Smooth muscle cell (in vitro differentiated cells): ENCODE measurements around the gene TMEM164. TPM values are rescaled to one million over a fixed set of nuclear protein-coding genes. Genes with fewer than 3 reads are reported as not detected.
"Not testable (repeated sequence)": the region's sequence is repeated elsewhere in the genome, so short reads cannot be mapped to it uniquely, and the experiment has no call there.

Experiments
- DNase-seq: peaks from one replicate; lab custom pipeline; 2025; ENCODE audit not compliant: unreplicated experiment; lab: John Stamatoyannopoulos, UW
- H2AFZ ChIP-seq: fragments of 200-600 bp; sonication (generic); 2 replicates; pipeline ENCODE4 v1.6.0; 2016; ENCODE audit warnings: antibody characterized with exemption, low read depth, mild to moderate bottlenecking
- H3F3A ChIP-seq: fragments of 200-600 bp; sonication (generic); 2 replicates; pipeline ENCODE4 v1.6.0; 2017; ENCODE audit warnings: antibody characterized with exemption, low read depth
- H3K27ac ChIP-seq: fragments of 200-600 bp; sonication (generic); 2 replicates; pipeline ENCODE4 v1.5.1; 2016; ENCODE audit warnings: low read depth, mild to moderate bottlenecking
- H3K27me3 ChIP-seq: fragments of 200-600 bp; sonication (generic); 2 replicates; pipeline ENCODE4 v1.6.1; 2016; ENCODE audit warnings: low read depth, mild to moderate bottlenecking
- H3K36me3 ChIP-seq: fragments of 200-600 bp; sonication (generic); 2 replicates; pipeline ENCODE4 v1.5.1; 2016; ENCODE audit warnings: low read depth
- H3K4me1 ChIP-seq: fragments of 200-600 bp; sonication (generic); 2 replicates; pipeline ENCODE4 v1.5.1; 2016; ENCODE audit warnings: low read depth
- H3K4me2 ChIP-seq: fragments of 200-600 bp; sonication (generic); 2 replicates; pipeline ENCODE4 v1.6.0; 2016; ENCODE audit warnings: mild to moderate bottlenecking
- H3K4me3 ChIP-seq: fragments of 200-600 bp; sonication (generic); 2 replicates; pipeline ENCODE4 v1.5.1; 2016; ENCODE audit warnings: mild to moderate bottlenecking
- H3K79me2 ChIP-seq: fragments of 200-600 bp; sonication (generic); 2 replicates; pipeline ENCODE4 v1.6.0; 2016; ENCODE audit warnings: low read depth, mild to moderate bottlenecking
- H3K9ac ChIP-seq: fragments of 200-600 bp; sonication (generic); 2 replicates; pipeline ENCODE4 v1.6.0; 2016; ENCODE audit warnings: low read depth
- H3K9me3 ChIP-seq: fragments of 200-600 bp; sonication (generic); replicated peaks from 2 replicates; pipeline ENCODE4 v1.5.1; 2016; ENCODE audit warnings: low read depth
- H4K20me1 ChIP-seq: fragments of 200-600 bp; sonication (generic); 2 replicates; pipeline ENCODE4 v1.6.0; 2016; ENCODE audit warnings: low read depth
- WGBS: methylation state at CpG from one replicate; pipeline ENCODE4 v1.1.7; 2016; ENCODE audit warnings: low lambda C conversion rate; 5-methylcytosine and 5-hydroxymethylcytosine counted together
- polyA plus RNA-seq: library from polyadenylated mRNA; unstranded; fragments of >200 nt; fragmentation: Nextera tagmentation; extraction: Ambion mirVana; gene quantifications from 2 replicates; pipeline ENCODE4 v1.2.1, GENCODE V29; 2016
- total RNA-seq: library from RNA; depleted of rRNA; stranded (reverse); fragments of >200 nt; gene quantifications from 2 replicates; pipeline ENCODE4 v1.2.3, GENCODE V29; 2014
- TF ChIP-seq, protein P1 (sequence below): fragments of 200-600 bp; sonication (generic); IDR thresholded peaks from 2 replicates; pipeline ENCODE4 v1.5.1; 2017; ENCODE audit warnings: borderline replicate concordance, mild to moderate bottlenecking, antibody characterized with exemption; ENCODE audit not compliant: insufficient read depth, poor library complexity, severe bottlenecking

Gene TMEM164
- total and polyA plus RNA-seq, 2 experiments from 2014 or later = 1.5 to 8.9 TPM

DNA sequence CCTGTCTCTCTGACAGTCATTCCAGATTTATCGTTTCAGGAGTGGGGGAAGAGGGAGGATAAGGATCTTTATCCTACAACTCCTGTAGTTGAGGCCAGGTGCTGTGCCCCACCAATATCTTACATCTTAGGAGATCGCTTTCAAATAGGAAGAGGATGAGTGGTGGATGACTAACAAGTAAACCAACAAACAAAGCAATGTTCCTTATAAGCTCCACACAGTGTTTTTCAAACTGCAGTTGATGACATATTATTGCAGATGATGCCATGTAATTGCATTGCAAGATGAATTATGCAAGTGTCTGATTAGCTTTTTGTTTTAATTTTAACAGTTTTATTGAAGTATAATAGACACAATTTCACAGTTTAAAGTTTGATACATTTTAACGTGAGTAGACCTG, 35.8 kb upstream of the TMEM164 start:
- no peak overlapping the region for H3K27ac ChIP-seq

DNA sequence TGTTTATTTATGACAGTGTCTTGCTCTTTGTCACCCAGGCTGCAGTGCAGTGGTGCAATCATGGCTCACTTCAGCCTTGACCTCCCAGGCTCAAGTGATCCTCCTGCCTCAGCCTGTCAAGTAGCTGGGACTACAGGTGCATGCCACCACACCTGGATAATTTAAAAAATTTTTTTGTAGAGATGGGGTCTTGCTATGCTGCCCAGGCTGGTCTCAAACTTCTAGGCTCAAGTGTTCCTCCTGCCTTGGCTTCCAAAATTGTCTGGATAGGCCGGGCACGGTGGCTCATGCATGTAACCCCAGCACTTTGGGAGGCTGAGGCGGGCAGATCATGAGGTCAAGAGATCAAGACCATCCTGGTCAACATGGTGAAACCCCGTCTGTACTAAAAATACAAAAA, 32.1 kb upstream of the TMEM164 start:
- not testable (repeated sequence) for H2AFZ ChIP-seq, H3K9ac ChIP-seq, DNase-seq, H3K79me2 ChIP-seq, H3K4me2 ChIP-seq, H3K4me3 ChIP-seq, H3K4me1 ChIP-seq, H3K27ac ChIP-seq, H4K20me1 ChIP-seq, H3F3A ChIP-seq, H3K27me3 ChIP-seq, H3K36me3 ChIP-seq, H3K9me3 ChIP-seq
- WGBS = 89% methylated on average over 4 of the region's 4 CpGs

More for the DNA sequence above, 35.8 kb upstream of the TMEM164 start:
- no peaks in the 10 kb centered on the region for H3K9me3 ChIP-seq
- no peak overlapping the region for H3K4me2 ChIP-seq
- H3K9ac ChIP-seq = no peak overlapping the region
- H3K4me1 ChIP-seq = no peaks in the 10 kb centered on the region
- no peaks in the 10 kb centered on the region for H3K27me3 ChIP-seq
- no peak for DNase-seq
- H2AFZ ChIP-seq = no peak overlapping the region
- no peaks in the 10 kb centered on the region for H3K79me2 ChIP-seq
- no peaks in the 10 kb centered on the region for H4K20me1 ChIP-seq
- no peaks in the 10 kb centered on the region for H3K36me3 ChIP-seq
- no peak overlapping the region for H3K4me3 ChIP-seq
- no peaks in the 10 kb centered on the region for H3F3A ChIP-seq
- 56% methylated on average over 3 of the region's 3 CpGs for WGBS
- TF ChIP-seq, protein P1, sequence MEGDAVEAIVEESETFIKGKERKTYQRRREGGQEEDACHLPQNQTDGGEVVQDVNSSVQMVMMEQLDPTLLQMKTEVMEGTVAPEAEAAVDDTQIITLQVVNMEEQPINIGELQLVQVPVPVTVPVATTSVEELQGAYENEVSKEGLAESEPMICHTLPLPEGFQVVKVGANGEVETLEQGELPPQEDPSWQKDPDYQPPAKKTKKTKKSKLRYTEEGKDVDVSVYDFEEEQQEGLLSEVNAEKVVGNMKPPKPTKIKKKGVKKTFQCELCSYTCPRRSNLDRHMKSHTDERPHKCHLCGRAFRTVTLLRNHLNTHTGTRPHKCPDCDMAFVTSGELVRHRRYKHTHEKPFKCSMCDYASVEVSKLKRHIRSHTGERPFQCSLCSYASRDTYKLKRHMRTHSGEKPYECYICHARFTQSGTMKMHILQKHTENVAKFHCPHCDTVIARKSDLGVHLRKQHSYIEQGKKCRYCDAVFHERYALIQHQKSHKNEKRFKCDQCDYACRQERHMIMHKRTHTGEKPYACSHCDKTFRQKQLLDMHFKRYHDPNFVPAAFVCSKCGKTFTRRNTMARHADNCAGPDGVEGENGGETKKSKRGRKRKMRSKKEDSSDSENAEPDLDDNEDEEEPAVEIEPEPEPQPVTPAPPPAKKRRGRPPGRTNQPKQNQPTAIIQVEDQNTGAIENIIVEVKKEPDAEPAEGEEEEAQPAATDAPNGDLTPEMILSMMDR = no peak

DNA sequence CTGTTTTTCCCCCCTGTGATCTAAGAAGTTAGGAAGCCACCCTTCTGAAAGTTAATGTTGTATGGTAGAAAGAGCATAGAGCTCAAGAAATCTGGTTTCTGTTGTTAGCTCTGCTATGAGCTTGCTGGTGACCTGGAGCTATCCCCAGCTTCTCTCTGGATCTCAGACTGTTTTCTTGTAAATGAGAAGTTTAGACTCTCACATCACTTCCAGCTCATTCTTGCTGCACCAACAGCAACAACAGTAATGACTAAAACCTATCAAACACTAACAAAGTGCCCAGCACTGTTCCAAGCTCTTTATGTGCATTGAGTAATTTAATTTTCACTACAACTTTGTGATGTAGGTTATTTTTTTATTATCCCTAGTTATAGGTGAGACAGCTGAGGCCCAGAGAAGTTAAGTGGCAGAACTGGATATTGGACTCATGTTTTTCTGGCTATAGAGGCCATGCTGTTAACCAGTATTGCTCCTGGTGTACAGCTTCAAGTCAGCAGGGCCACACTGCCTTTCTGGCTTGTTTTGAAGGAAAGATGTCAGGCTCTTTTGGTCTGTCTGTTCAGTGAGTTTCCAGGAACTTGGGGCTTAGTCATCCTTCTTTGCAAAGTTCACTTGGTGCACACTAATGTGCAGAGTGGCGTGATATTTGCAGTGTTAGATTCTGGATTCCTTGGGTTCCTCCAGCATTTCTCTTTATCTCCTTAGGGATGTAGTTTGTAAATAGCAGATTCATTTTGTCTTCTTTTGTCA, 27.8 kb upstream of the TMEM164 start:
- no peaks in the 10 kb centered on the region for H3K9me3 ChIP-seq
- H3K27me3 ChIP-seq = no peaks in the 10 kb centered on the region
- H3K4me3 ChIP-seq = no peak overlapping the region
- H4K20me1 ChIP-seq = no peaks in the 10 kb centered on the region
- no peaks in the 10 kb centered on the region for H3F3A ChIP-seq
- TF ChIP-seq, protein P1 = no peak
- DNase-seq = no peak
- no peaks in the 10 kb centered on the region for H3K36me3 ChIP-seq
- no peaks in the 10 kb centered on the region for H3K4me1 ChIP-seq
- WGBS = 35% methylated on average over 1 of the region's 1 CpG
- H3K27ac ChIP-seq = peak overlapping the region; percentile 35
- no peak overlapping the region for H3K4me2 ChIP-seq
- H3K9ac ChIP-seq = no peak overlapping the region
- H2AFZ ChIP-seq = peak overlapping the region; percentile 69
- H3K79me2 ChIP-seq = no peaks in the 10 kb centered on the region

DNA sequence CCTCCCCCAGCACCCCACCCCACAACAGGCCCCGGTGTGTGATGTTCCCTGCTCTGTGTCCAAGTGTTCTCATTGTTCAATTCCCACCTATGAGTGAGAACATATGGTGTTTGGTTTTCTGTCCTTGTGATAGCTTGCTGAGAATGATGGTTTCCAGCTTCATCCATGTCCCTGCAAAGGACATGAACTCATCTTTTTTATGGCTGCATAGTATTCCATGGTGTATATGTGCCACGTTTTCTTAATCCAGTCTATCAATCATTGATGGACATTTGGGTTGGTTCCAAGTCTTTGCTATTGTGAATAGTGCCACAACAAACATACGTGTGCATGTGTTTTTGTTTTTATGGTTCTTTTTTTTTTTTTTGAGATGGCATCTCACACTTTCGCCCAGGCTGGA, 17.7 kb upstream of the TMEM164 start:
- H3K27ac ChIP-seq, H3K79me2 ChIP-seq, H3K4me3 ChIP-seq, H3K4me2 ChIP-seq, H4K20me1 ChIP-seq, H2AFZ ChIP-seq, DNase-seq, H3K4me1 ChIP-seq, H3F3A ChIP-seq, H3K27me3 ChIP-seq, H3K9ac ChIP-seq, H3K9me3 ChIP-seq, H3K36me3 ChIP-seq: not testable (repeated sequence)
- 79% methylated on average over 4 of the region's 4 CpGs for WGBS
